NCI-H2227 treated with DMSO at 0.1 percent for 48 hours (cell line): ENCODE results near the gene ADAM21.
A peak's percentile ranks its signal among the peaks of the same experiment; 100 is the strongest.
"Not testable (repeated sequence)": the region's sequence is repeated elsewhere in the genome, so short reads cannot be mapped to it uniquely, and the experiment has no call there.

Experiments
- DNase-seq: peaks from one replicate; lab custom pipeline; 2025; lab: John Stamatoyannopoulos, UW

The ADAM21 gene

GRCh38 chr14:70451874-70452273 lies at the start of gene ADAM21:
ADAM21 (plus strand) TSS chr14:70452174; CDS start chr14:70457500, 5,326 bp downstream.
- no peak for DNase-seq

- DNase-seq: not testable (repeated sequence)
Measured at GRCh38 chr14:70403335-70403734, 48.6 kb upstream of the ADAM21 start.

- DNase-seq: not testable (repeated sequence)
Measured at GRCh38 chr14:70406216-70406615, 45.8 kb upstream of the ADAM21 start.

GRCh38 chr14:70407621-70408020 lies 44.4 kb upstream of the ADAM21 start:
- no peak for DNase-seq

GRCh38 chr14:70415788-70416187 lies 36.2 kb upstream of the ADAM21 start:
- DNase-seq: no peak

- DNase-seq: peak; percentile 18
Measured at GRCh38 chr14:70416338-70416724, 35.6 kb upstream of the ADAM21 start.

GRCh38 chr14:70416725-70417349 lies 35.1 kb upstream of the ADAM21 start, which contains the start of gene SYNJ2BP:
SYNJ2BP (minus strand) TSS chr14:70417090; CDS start chr14:70416963, 127 bp downstream.
- DNase-seq: peak; percentile 68

GRCh38 chr14:70419270-70419931 lies 32.6 kb upstream of the ADAM21 start:
- DNase-seq: not testable (repeated sequence)

- no peak for DNase-seq
Measured at GRCh38 chr14:70422538-70422937, 29.4 kb upstream of the ADAM21 start.

- no peak for DNase-seq
Measured at GRCh38 chr14:70425354-70425753, 26.6 kb upstream of the ADAM21 start.

GRCh38 chr14:70426555-70426954 lies 25.4 kb upstream of the ADAM21 start:
- DNase-seq: not testable (repeated sequence)

GRCh38 chr14:70436867-70437266 lies 15.1 kb upstream of the ADAM21 start:
- DNase-seq: no peak

GRCh38 chr14:70441641-70442040 lies 10.3 kb upstream of the ADAM21 start:
- no peak for DNase-seq

GRCh38 chr14:70442750-70443149 lies 9.2 kb upstream of the ADAM21 start:
- no peak for DNase-seq

GRCh38 chr14:70448633-70449340 lies 3.2 kb upstream of the ADAM21 start:
- DNase-seq: no peak

- DNase-seq: no peak
Measured at GRCh38 chr14:70454731-70455130, 2.8 kb downstream of the ADAM21 start.

- no peak for DNase-seq
Measured at GRCh38 chr14:70468731-70469130, 16.8 kb downstream of the ADAM21 start.

GRCh38 chr14:70470863-70471563 lies 19.0 kb downstream of the ADAM21 start:
- not testable (repeated sequence) for DNase-seq

GRCh38 chr14:70472253-70473159 lies 20.5 kb downstream of the ADAM21 start:
- DNase-seq: no peak

GRCh38 chr14:70473825-70474224 lies 21.9 kb downstream of the ADAM21 start:
- no peak for DNase-seq

GRCh38 chr14:70475459-70475858 lies 23.5 kb downstream of the ADAM21 start:
- not testable (repeated sequence) for DNase-seq
